ENCODE results near the gene EIF4E2. TPM values are rescaled to one million over a fixed set of nuclear protein-coding genes. Genes with fewer than 3 reads are reported as not detected.

Gene EIF4E2, protein sequence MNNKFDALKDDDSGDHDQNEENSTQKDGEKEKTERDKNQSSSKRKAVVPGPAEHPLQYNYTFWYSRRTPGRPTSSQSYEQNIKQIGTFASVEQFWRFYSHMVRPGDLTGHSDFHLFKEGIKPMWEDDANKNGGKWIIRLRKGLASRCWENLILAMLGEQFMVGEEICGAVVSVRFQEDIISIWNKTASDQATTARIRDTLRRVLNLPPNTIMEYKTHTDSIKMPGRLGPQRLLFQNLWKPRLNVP
- total RNA-seq (48.0 and 53.2 TPM in 2 replicates), polyA plus RNA-seq (85.5 and 101 TPM in 2 replicates)

DNA sequence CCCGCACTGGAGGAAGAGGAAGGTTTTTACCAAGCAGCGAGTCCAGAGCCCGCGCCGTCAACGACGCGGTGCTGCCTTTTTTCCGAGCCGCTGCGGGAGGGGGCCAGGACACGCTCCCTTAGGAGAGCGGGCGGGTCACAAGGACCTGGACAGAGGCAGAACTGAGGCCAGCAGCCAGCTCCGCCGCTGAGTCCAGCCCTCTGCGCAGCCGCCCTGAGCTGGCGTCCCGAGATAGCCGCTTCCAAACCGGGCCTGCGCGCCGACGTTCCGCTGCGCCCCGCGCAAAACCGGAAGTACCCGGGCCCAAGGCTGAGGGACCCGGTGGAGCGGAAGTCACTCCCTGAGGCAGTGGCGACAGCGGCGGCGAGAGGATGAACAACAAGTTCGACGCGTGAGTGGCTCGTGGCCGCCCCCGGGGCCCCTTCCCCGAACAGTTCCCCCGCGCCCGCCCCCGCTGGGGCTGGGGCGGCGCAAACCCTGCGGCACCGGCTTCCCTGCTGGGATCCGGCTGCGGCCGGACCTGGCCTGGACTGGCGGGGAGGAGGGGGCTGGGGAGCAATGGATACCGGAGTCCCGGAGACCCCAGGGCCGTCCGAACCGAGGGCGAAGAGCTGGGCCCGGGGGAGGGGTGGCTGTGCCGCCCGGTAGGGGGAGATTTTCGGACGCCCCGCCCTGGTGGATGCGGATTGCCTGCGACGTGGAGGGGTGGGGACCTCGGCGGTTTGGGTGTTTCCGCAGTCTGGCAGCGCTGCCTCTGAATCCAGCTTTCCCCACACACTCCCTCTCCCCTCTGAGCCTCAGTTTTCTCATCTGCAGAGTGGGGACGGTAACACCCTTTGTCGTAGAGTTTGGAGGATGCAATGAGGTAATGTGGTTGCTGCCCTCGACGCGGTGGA lies at the start of gene EIF4E2, which contains the start of gene TIGD1:
Gene EIF4E2 (plus strand): TSS at position 336 of the 896 bp plus-strand sequence. CDS start 36 bp downstream, at position 372.
Gene TIGD1 (minus strand): TSS at position 204 of the 896 bp plus-strand sequence. CDS start 675 bp downstream, outside the sequence.
- Histone ChIP-seq H3K27me3 (no peaks in the 10 kb centered on the region), H3K4me3 (peak within 1 kb of the TSS; percentile 40), H3K27ac (peak within 1 kb of the TSS; percentile 94), H3K36me3 (no peaks in the 10 kb centered on the region), H3K9me3 (ENCODE audit: low read depth) (no peaks in the 10 kb centered on the region), H3K4me1 (ENCODE audit: low read depth) (peaks cover 3% of the 10 kb centered on the region)
- TF ChIP-seq, protein P1, sequence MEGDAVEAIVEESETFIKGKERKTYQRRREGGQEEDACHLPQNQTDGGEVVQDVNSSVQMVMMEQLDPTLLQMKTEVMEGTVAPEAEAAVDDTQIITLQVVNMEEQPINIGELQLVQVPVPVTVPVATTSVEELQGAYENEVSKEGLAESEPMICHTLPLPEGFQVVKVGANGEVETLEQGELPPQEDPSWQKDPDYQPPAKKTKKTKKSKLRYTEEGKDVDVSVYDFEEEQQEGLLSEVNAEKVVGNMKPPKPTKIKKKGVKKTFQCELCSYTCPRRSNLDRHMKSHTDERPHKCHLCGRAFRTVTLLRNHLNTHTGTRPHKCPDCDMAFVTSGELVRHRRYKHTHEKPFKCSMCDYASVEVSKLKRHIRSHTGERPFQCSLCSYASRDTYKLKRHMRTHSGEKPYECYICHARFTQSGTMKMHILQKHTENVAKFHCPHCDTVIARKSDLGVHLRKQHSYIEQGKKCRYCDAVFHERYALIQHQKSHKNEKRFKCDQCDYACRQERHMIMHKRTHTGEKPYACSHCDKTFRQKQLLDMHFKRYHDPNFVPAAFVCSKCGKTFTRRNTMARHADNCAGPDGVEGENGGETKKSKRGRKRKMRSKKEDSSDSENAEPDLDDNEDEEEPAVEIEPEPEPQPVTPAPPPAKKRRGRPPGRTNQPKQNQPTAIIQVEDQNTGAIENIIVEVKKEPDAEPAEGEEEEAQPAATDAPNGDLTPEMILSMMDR (IDR thresholded peaks at IDR 0.05; ENCODE audit: low read depth, low read length): peak; percentile 14
- peak; percentile 95 to 97 for DNase-seq (ENCODE audit: low read depth in 1 of 2, low spot score in 1 of 2)

DNA sequence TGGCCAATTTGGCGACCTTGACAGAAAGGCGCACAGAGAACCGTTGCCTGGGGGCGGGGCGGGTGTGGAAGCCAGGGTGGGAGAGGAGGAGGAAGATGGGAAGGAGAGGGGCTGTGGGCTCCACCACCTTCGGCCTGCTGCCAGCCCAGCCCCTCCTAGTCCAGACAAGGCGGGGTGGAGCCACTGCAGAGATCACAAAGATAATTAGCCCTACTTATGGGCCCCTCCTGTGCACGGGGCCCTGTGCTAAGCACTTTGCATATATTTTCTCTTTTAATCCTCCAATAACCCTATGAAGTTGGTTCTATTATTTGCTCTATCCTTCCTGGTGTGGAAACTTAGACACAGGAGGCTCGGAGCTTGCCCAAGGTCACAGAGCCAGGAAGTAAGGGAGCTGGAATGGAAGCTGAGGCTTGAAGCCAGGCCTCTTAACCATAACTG lies 49.1 kb upstream of the EIF4E2 start:
- Histone ChIP-seq H3K4me1 (ENCODE audit: low read depth) (peaks cover 21% of the 10 kb centered on the region), H3K4me3 (no peak overlapping the region), H3K36me3 (no peaks in the 10 kb centered on the region), H3K9me3 (ENCODE audit: low read depth) (no peaks in the 10 kb centered on the region), H3K27ac (no peak overlapping the region), H3K27me3 (peaks cover 36% of the 10 kb centered on the region)
- TF ChIP-seq, protein P1 (IDR thresholded peaks at IDR 0.05; ENCODE audit: low read depth, low read length): no peak
- DNase-seq (ENCODE audit: low read depth in 1 of 2, low spot score in 1 of 2): no peak

DNA sequence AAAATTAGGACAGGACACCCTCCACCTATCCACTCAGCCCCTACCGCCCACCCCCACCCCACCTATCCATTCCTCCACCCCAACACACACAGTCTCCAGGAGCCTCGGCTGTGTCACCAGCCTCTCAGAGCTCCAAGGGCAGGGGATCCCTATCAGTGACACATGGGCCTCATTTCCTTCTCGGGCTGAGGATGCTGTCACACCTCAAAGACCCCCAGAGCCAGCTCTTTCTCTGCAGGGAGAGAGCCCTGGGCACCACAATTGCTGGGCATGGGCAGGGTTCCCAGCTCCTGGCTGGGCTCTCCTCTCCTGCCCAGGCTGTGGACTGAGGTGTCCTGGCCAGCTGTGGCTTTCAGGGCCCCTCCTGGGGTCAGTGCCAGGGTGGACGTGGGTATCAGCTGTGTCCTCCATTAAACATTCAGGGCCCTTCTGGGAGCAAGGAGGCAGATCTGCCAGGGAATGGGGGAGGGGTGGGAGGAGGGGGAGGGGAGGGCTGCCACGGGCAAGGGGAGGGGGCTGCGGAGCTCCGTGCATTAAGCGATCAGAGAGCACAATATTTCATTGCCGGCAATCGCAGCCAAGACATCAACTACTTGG lies 48.6 kb upstream of the EIF4E2 start:
- H3K27ac ChIP-seq: no peak overlapping the region
- H3K4me3 ChIP-seq: no peak overlapping the region
- H3K36me3 ChIP-seq: no peaks in the 10 kb centered on the region
- H3K9me3 ChIP-seq (ENCODE audit: low read depth): no peaks in the 10 kb centered on the region
- DNase-seq (ENCODE audit: low read depth in 1 of 2, low spot score in 1 of 2): no peak
- peaks cover 36% of the 10 kb centered on the region for H3K27me3 ChIP-seq
- peaks cover 21% of the 10 kb centered on the region for H3K4me1 ChIP-seq (ENCODE audit: low read depth)
- TF ChIP-seq, protein P1 (IDR thresholded peaks at IDR 0.05; ENCODE audit: low read depth, low read length): no peak

DNA sequence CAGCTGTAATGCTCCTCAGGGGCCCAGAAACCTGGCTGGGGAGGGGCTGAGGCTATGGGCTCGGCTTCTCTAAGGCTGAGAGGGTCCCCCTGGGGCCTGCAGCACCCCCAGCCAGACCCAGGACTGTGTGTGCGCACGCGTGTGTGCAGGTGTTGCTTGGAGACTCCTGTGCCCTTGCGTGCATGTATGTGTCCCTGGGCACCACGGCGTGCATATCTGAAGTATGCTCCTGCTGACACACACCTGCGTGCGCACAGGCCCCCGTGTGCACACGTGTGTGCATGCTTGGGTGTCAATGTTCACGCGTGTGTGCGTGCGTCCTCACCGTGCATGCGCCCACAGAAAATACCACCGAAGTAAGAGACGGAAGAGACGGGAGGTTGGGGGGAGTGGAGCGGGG lies 48.0 kb upstream of the EIF4E2 start:
- TF ChIP-seq, protein P1 (IDR thresholded peaks at IDR 0.05; ENCODE audit: low read depth, low read length): no peak
- no peak for DNase-seq (ENCODE audit: low read depth in 1 of 2, low spot score in 1 of 2)
- peaks cover 21% of the 10 kb centered on the region for H3K4me1 ChIP-seq (ENCODE audit: low read depth)
- no peaks in the 10 kb centered on the region for H3K9me3 ChIP-seq (ENCODE audit: low read depth)
- no peaks in the 10 kb centered on the region for H3K36me3 ChIP-seq
- H3K4me3 ChIP-seq: peak overlapping the region; percentile 30
- H3K27me3 ChIP-seq: peaks cover 36% of the 10 kb centered on the region
- H3K27ac ChIP-seq: no peak overlapping the region

All from cardiac muscle cell (in vitro differentiated cells and primary cell).